ENCODE results near the gene POLE. TPM values are rescaled to one million over a fixed set of nuclear protein-coding genes. Genes with fewer than 3 reads are reported as not detected.

Gene POLE
- total RNA-seq, 1 experiment from 2014 or later = 200 TPM

DNA sequence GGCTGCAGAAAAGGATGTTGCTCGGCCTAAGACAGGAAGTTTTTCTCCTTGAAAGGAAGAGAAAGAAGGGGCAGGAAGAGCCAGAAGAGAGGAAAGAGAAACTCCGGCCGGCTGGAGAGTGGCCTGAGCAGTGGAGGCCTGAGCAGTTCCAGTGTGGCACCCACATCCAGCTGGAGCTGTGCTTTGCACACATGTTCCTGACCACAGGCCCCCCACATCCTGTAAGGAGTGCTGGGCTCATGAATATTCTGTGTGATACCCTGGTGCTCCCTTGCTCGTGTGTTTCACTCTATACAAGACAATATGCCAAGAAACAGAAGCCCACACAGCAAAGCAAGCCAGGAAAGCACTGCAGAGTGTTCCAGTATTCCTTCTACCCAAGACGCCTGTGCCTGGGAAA, 27.1 kb downstream of the POLE start:
- TF ChIP-seq, protein P1, sequence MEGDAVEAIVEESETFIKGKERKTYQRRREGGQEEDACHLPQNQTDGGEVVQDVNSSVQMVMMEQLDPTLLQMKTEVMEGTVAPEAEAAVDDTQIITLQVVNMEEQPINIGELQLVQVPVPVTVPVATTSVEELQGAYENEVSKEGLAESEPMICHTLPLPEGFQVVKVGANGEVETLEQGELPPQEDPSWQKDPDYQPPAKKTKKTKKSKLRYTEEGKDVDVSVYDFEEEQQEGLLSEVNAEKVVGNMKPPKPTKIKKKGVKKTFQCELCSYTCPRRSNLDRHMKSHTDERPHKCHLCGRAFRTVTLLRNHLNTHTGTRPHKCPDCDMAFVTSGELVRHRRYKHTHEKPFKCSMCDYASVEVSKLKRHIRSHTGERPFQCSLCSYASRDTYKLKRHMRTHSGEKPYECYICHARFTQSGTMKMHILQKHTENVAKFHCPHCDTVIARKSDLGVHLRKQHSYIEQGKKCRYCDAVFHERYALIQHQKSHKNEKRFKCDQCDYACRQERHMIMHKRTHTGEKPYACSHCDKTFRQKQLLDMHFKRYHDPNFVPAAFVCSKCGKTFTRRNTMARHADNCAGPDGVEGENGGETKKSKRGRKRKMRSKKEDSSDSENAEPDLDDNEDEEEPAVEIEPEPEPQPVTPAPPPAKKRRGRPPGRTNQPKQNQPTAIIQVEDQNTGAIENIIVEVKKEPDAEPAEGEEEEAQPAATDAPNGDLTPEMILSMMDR (IDR thresholded peaks at IDR 0.05; ENCODE audit: unreplicated experiment) = no peak
- Mint-ChIP-seq H3K9me3 (ENCODE audit: low read depth, unreplicated experiment) (no peaks in the 10 kb centered on the region), H3K4me3 (ENCODE audit: low read depth, unreplicated experiment) (no peak overlapping the region), H3K27ac (ENCODE audit: unreplicated experiment) (no peak overlapping the region), H3K4me1 (ENCODE audit: low read depth, unreplicated experiment) (no peaks in the 10 kb centered on the region), H3K27me3 (ENCODE audit: unreplicated experiment) (no peaks in the 10 kb centered on the region), H3K36me3 (ENCODE audit: insufficient read depth, unreplicated experiment) (peaks cover 32% of the 10 kb centered on the region)
- CTCF ChIA-PET = no interaction called here
- BruUV-seq (replicated peaks) = no TSS peak
- intact Hi-C loops (cut with micrococcal nuclease; ENCODE audit: unreplicated experiment) = no loop called here
- no peak for DNase-seq

GRCh38 chr12:132659146-132659545, 28.0 kb downstream of the POLE start:
- no TSS peak for BruUV-seq (replicated peaks)
- no peak overlapping the region for H3K27ac Mint-ChIP-seq (ENCODE audit: unreplicated experiment)
- intact Hi-C loops (cut with micrococcal nuclease; ENCODE audit: unreplicated experiment) = no loop called here
- CTCF ChIA-PET = no interaction called here
- no peaks in the 10 kb centered on the region for H3K4me1 Mint-ChIP-seq (ENCODE audit: low read depth, unreplicated experiment)
- TF ChIP-seq, protein P1 (IDR thresholded peaks at IDR 0.05; ENCODE audit: unreplicated experiment) = no peak
- H3K27me3 Mint-ChIP-seq (ENCODE audit: unreplicated experiment) = no peaks in the 10 kb centered on the region
- H3K9me3 Mint-ChIP-seq (ENCODE audit: low read depth, unreplicated experiment) = no peaks in the 10 kb centered on the region
- no peak overlapping the region for H3K4me3 Mint-ChIP-seq (ENCODE audit: low read depth, unreplicated experiment)
- peaks cover 36% of the 10 kb centered on the region for H3K36me3 Mint-ChIP-seq (ENCODE audit: insufficient read depth, unreplicated experiment)
- DNase-seq = no peak

- H3K4me3 Mint-ChIP-seq (ENCODE audit: low read depth, unreplicated experiment) = no peak overlapping the region
- H3K27ac Mint-ChIP-seq (ENCODE audit: unreplicated experiment) = no peak overlapping the region
- DNase-seq = no peak
- H3K4me1 Mint-ChIP-seq (ENCODE audit: low read depth, unreplicated experiment) = no peaks in the 10 kb centered on the region
- TF ChIP-seq, protein P1 (IDR thresholded peaks at IDR 0.05; ENCODE audit: unreplicated experiment) = no peak
- H3K27me3 Mint-ChIP-seq (ENCODE audit: unreplicated experiment) = no peaks in the 10 kb centered on the region
- no TSS peak for BruUV-seq (replicated peaks)
- H3K9me3 Mint-ChIP-seq (ENCODE audit: low read depth, unreplicated experiment) = no peaks in the 10 kb centered on the region
- H3K36me3 Mint-ChIP-seq (ENCODE audit: insufficient read depth, unreplicated experiment) = peaks cover 36% of the 10 kb centered on the region
- CTCF ChIA-PET = no interaction called here
- intact Hi-C loops (cut with micrococcal nuclease; ENCODE audit: unreplicated experiment) = no loop called here
Measured at GRCh38 chr12:132658149-132658894, 28.8 kb downstream of the POLE start.

DNA sequence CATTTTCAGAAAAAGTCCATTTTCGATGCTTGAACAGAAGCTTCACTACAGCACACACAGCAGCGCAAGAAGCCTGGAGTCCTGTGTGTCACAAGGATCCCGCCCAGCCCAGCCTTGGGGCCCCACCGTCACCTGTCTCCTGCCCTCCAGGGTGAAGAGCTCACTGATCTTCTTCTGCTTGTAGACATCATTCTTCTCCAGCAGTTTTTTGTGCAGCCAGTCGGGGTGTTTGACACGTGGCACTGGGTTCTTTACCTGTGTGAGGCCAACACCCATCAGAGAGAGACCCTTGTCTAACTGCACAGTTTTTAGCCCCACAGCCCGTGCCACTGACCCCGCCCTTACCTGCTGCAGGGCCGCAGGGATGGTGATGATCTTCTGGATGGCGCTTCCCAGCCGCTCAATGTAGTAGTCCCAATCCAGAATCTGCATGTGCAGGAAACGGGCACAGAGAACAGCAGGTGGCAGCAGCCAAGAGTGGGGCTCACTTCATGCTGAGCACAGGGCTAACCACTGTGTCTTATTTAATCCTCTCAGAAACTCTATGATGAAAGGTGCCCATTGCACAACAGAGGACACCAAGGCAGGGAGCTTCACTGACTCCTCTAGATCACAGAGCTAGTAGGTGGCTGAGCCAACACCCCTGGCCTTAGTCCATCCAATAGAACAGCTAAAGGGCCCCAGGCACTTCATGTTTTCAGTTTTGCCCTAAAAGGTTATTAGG, 30.0 kb downstream of the POLE start:
- CTCF ChIA-PET = no interaction called here
- intact Hi-C loops (cut with micrococcal nuclease; ENCODE audit: unreplicated experiment) = no loop called here
- no peak overlapping the region for H3K27ac Mint-ChIP-seq (ENCODE audit: unreplicated experiment)
- no peak overlapping the region for H3K4me3 Mint-ChIP-seq (ENCODE audit: low read depth, unreplicated experiment)
- no peaks in the 10 kb centered on the region for H3K27me3 Mint-ChIP-seq (ENCODE audit: unreplicated experiment)
- H3K4me1 Mint-ChIP-seq (ENCODE audit: low read depth, unreplicated experiment) = no peaks in the 10 kb centered on the region
- peaks cover 38% of the 10 kb centered on the region for H3K36me3 Mint-ChIP-seq (ENCODE audit: insufficient read depth, unreplicated experiment)
- BruUV-seq (replicated peaks) = no TSS peak
- no peaks in the 10 kb centered on the region for H3K9me3 Mint-ChIP-seq (ENCODE audit: low read depth, unreplicated experiment)
- TF ChIP-seq, protein P1 (IDR thresholded peaks at IDR 0.05; ENCODE audit: unreplicated experiment) = no peak
- DNase-seq = no peak

All from Calu3 (cell line).